ENCODE measurements around the gene IFT27. TPM values are rescaled to one million over a fixed set of nuclear protein-coding genes. Genes with fewer than 3 reads are reported as not detected.

Gene IFT27
- total RNA-seq, 2 experiments from 2014 or later = 14.9 to 21.6 TPM

- no peaks in the 10 kb centered on the region for H3K27me3 Mint-ChIP-seq
- H3K4me1 Mint-ChIP-seq = peaks cover 12% of the 10 kb centered on the region
- intact Hi-C loops (cut with DNase I, micrococcal nuclease) = no loop called here
- CTCF ChIA-PET = no interaction called here
- DNase-seq (no peak), ATAC-seq (no peak)
- no peaks in the 10 kb centered on the region for H3K36me3 Mint-ChIP-seq (ENCODE audit: low read depth)
- H3K27ac Mint-ChIP-seq = no peak overlapping the region
- H3K4me3 Mint-ChIP-seq = no peak overlapping the region
- no peaks in the 10 kb centered on the region for H3K9me3 Mint-ChIP-seq (ENCODE audit: low read depth)
- POLR2A ChIA-PET = no interaction called here
These were observed 4.4 kb downstream of the IFT27 start for GRCh38 chr22:36771356-36772063.

DNA sequence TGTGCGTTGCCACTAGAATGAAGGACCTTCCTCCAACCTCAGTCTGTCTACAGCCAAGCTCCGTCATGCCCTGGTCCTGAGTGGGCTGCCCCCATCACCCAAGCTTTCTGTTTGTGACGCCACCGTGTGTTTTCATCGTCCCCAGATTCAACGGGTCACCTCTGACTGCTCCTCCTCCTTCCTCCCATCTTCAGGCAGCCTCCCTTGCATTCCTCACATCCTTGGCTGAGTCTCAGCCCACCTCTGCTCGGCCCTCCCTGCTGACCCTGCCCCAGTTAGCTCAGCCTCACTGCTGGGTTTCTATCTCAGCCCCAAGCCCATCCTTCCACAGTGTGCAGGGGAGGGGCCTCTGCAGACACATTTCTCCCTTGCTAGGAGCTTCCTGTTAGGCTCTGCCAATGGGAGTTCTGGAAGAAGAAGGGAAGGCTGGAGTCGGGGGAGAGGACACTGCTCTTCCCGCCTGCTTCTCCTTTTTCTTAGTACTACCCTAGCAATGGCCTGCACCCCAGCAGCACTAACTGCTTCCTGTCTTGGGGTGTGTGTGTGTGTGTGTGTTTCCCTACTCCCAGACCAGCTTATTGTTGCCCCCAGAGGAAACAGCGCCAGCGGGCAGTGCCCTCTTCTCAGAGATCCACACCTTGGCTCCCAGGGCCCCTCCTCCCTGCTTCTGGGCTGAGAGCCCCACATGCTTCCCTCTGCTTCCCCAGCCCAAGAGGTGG is 5.2 kb downstream of the IFT27 start:
- CTCF ChIA-PET = interaction anchor here (0.9 kb wide), 1 partner anchor 16 kb away, joined by 3 read pairs; no protein-coding TSS in a partner anchor
- H3K4me1 Mint-ChIP-seq = peaks cover 10% of the 10 kb centered on the region
- DNase-seq = no peak

DNA sequence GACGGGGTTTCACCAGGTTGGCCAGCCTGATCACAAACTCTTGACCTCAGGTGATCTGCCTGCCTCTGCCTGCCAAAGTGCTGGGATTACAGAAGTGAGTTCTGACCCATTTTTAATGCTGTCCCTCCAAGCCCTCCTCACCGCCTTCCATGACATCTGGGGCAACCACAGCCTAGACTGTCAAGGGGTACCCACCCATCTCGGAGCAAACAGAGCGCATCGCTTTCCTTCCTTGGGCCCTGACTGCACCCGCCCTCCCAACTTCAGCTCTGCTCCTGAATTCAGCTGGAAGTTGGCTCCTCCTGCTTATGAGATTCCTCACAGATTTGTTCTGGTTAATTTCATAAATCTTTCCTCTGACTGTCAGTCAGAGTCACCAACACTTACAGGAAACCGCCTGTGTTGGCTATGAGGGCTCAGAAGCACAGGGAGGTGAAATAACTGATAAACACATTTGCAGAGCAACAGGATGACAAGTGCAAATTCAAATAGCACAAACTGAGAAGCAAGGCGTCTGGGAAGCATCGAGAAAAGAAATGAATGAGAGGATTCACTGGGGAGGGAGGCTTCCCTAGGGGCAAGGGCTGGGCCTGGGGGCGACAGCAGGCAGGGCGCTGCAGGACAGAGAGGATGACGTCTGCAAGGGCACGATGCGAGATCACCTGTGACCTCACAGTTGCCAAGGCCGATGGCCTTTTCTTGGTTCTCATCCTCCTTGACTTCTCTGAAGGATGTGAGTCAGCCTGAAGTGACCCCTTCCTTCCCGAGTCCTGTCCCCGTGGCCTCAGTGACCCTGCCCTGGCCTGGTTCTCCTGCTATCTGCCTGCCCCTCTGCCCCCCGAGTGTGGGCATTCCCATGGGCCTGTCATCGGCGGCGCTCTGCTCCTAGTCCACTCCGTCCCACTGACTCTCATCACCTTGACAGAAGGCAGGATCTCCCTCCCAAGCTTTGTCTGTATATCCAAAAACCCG is 6.1 kb downstream of the IFT27 start:
- Mint-ChIP-seq H3K36me3 (ENCODE audit: low read depth) (no peaks in the 10 kb centered on the region), H3K4me3 (no peak overlapping the region), H3K27me3 (no peaks in the 10 kb centered on the region), H3K9me3 (ENCODE audit: low read depth) (no peaks in the 10 kb centered on the region), H3K27ac (no peak overlapping the region), H3K4me1 (peaks cover 4% of the 10 kb centered on the region)
- CTCF ChIA-PET = interaction anchor here (0.9 kb wide), 1 partner anchor 17 kb away, joined by 3 read pairs; no protein-coding TSS in a partner anchor
- intact Hi-C loops (cut with DNase I, micrococcal nuclease) = no loop called here
- POLR2A ChIA-PET = no interaction called here
- no peak for ATAC-seq
- no peak for DNase-seq

More for the DNA sequence above, 5.2 kb downstream of the IFT27 start:
- intact Hi-C loops (cut with DNase I, micrococcal nuclease) = no loop called here
- H3K9me3 Mint-ChIP-seq (ENCODE audit: low read depth) = no peaks in the 10 kb centered on the region
- H3K4me3 Mint-ChIP-seq = no peak overlapping the region
- no peaks in the 10 kb centered on the region for H3K27me3 Mint-ChIP-seq
- no peaks in the 10 kb centered on the region for H3K36me3 Mint-ChIP-seq (ENCODE audit: low read depth)
- ATAC-seq = no peak
- no peak overlapping the region for H3K27ac Mint-ChIP-seq
- POLR2A ChIA-PET = no interaction called here

DNA sequence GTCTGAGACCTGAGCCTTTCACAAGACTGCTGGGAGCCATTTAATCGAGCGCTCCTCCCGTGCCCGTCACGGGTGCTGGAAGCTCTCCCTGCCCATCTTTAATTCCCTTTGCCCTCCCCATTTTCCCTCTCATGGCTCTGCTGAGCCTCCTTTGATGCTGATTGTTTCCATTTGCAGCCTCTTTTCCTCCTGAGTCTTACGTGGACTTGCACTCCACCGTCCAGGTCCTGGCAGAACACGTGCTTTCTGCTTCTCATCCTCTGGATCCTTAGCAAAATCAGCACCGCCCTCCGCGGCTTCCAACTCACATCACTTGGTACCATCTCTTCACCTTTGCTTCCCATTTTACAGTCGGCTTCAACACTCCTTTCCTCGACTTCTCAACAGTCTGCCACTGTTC is 7.3 kb downstream of the IFT27 start:
- no peak overlapping the region for H3K27ac Mint-ChIP-seq
- intact Hi-C loops (cut with DNase I, micrococcal nuclease) = no loop called here
- H3K9me3 Mint-ChIP-seq (ENCODE audit: low read depth) = no peaks in the 10 kb centered on the region
- ATAC-seq (no peak), DNase-seq (no peak)
- ChIA-PET CTCF (interaction anchor here (1.6 kb wide), 1 partner anchor 10 kb away, joined by 5 read pairs; no protein-coding TSS in a partner anchor), POLR2A (no interaction called here)
- H3K27me3 Mint-ChIP-seq = no peaks in the 10 kb centered on the region
- no peak overlapping the region for H3K4me3 Mint-ChIP-seq
- H3K4me1 Mint-ChIP-seq = no peaks in the 10 kb centered on the region
- H3K36me3 Mint-ChIP-seq (ENCODE audit: low read depth) = no peaks in the 10 kb centered on the region

GRCh38 chr22:36768141-36768540 is 7.8 kb downstream of the IFT27 start:
- no peaks in the 10 kb centered on the region for H3K27me3 Mint-ChIP-seq
- H3K36me3 Mint-ChIP-seq (ENCODE audit: low read depth) = no peaks in the 10 kb centered on the region
- ChIA-PET POLR2A (no interaction called here), CTCF (interaction anchor here (1.6 kb wide), 1 partner anchor 10 kb away, joined by 5 read pairs; no protein-coding TSS in a partner anchor)
- no peaks in the 10 kb centered on the region for H3K4me1 Mint-ChIP-seq
- H3K9me3 Mint-ChIP-seq (ENCODE audit: low read depth) = no peaks in the 10 kb centered on the region
- intact Hi-C loops (cut with DNase I, micrococcal nuclease) = no loop called here
- DNase-seq = no peak
- ATAC-seq = no peak
- no peak overlapping the region for H3K27ac Mint-ChIP-seq
- H3K4me3 Mint-ChIP-seq = no peak overlapping the region

- POLR2A ChIA-PET = no interaction called here
- Mint-ChIP-seq H3K27ac (no peak overlapping the region), H3K4me3 (no peak overlapping the region), H3K36me3 (ENCODE audit: low read depth) (peaks cover 1% of the 10 kb centered on the region), H3K27me3 (no peaks in the 10 kb centered on the region), H3K9me3 (ENCODE audit: low read depth) (no peaks in the 10 kb centered on the region), H3K4me1 (no peaks in the 10 kb centered on the region)
- CTCF ChIA-PET = interaction anchor here (1.6 kb wide), 1 partner anchor 9 kb away, joined by 5 read pairs; no protein-coding TSS in a partner anchor
- intact Hi-C loops (cut with DNase I, micrococcal nuclease) = no loop called here
- DNase-seq (no peak), ATAC-seq (no peak)
These were observed 8.7 kb downstream of the IFT27 start for GRCh38 chr22:36767035-36767775.

GRCh38 chr22:36765943-36766450 is 9.9 kb downstream of the IFT27 start:
- ChIA-PET POLR2A (interaction anchor here (0.6 to 1.3 kb wide), 2 partner anchors 10 to 196 kb away, joined by 4 to 5 read pairs; partner anchors contain the start of gene IFT27), CTCF (interaction anchor here (0.7 to 1.8 kb wide), 3 partner anchors 8 to 88 kb away, joined by 3 to 5 read pairs (median 4); no protein-coding TSS in a partner anchor)
- Mint-ChIP-seq H3K27ac (no peak overlapping the region), H3K36me3 (ENCODE audit: low read depth) (peaks cover 1% of the 10 kb centered on the region), H3K4me1 (no peaks in the 10 kb centered on the region), H3K9me3 (ENCODE audit: low read depth) (no peaks in the 10 kb centered on the region), H3K27me3 (no peaks in the 10 kb centered on the region), H3K4me3 (no peak overlapping the region)
- no peak for DNase-seq
- no peak for ATAC-seq
- intact Hi-C loops (cut with DNase I, micrococcal nuclease) = no loop called here

DNA sequence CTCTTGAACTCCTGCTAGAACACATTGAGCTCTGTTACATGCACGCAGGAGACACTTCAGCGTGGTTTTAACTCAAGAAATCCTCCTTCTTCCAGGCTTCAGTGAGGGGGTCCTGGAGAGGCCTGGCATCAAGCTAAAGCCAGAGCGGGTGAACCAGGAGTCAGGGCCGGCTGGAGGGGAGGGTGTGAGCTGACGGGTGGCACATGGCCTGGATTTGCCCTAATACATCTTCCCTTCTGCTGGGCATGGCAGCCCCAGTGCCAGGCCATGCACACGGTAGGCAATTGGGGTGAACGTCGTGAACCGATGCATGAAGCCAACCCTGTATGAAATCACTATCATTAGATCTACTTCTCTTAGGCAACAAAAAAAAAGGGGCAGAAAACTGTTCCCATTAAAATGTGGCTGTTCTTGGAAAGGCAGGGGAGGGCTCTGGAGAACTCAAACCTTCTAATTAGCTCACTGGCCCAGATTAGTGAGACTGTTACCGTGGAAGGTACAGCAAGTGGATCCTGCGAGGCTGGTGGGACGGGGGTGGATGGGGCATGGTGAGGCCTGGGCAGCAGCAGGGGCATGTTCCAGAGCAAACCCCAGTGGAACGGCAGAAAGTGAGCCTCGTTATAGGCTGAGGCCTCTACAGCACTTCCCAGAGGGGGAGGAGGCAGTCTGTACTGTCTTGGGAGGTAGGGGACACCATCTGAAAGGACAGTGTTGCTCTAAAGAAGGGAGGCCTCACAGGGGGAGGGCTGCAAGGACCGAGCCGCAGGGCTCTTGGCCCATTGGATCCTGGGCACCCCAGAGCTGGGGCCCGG is 10.6 kb downstream of the IFT27 start:
- no peak overlapping the region for H3K27ac Mint-ChIP-seq
- intact Hi-C loops (cut with DNase I, micrococcal nuclease) = no loop called here
- POLR2A ChIA-PET = interaction anchor here (0.6 to 1.3 kb wide), 2 partner anchors 10 to 195 kb away, joined by 4 to 5 read pairs; partner anchors contain the start of gene IFT27

GRCh38 chr22:36764641-36765040 is 11.3 kb downstream of the IFT27 start:
- Mint-ChIP-seq H3K27ac (no peak overlapping the region), H3K27me3 (no peaks in the 10 kb centered on the region), H3K9me3 (ENCODE audit: low read depth) (no peaks in the 10 kb centered on the region), H3K36me3 (ENCODE audit: low read depth) (peaks cover 1% of the 10 kb centered on the region), H3K4me3 (no peak overlapping the region), H3K4me1 (no peaks in the 10 kb centered on the region)
- POLR2A ChIA-PET = no interaction called here
- intact Hi-C loops (cut with DNase I, micrococcal nuclease) = no loop called here
- DNase-seq (no peak), ATAC-seq (no peak)
- CTCF ChIA-PET = interaction anchor here (0.7 to 1.1 kb wide), 3 partner anchors 9 to 66 kb away, joined by 3 read pairs; partner anchors contain the start of gene IFT27

More for the DNA sequence above, 10.6 kb downstream of the IFT27 start:
- H3K36me3 Mint-ChIP-seq (ENCODE audit: low read depth) = peaks cover 1% of the 10 kb centered on the region
- DNase-seq (no peak), ATAC-seq (no peak)
- no peaks in the 10 kb centered on the region for H3K9me3 Mint-ChIP-seq (ENCODE audit: low read depth)
- no peaks in the 10 kb centered on the region for H3K27me3 Mint-ChIP-seq
- H3K4me3 Mint-ChIP-seq = no peak overlapping the region
- H3K4me1 Mint-ChIP-seq = no peaks in the 10 kb centered on the region
- CTCF ChIA-PET = interaction anchor here (0.6 to 1.8 kb wide), 7 partner anchors 8 to 919 kb away, joined by 3 to 5 read pairs (median 3); partner anchors contain the start of gene IFT27

GRCh38 chr22:36764060-36764459 is 11.9 kb downstream of the IFT27 start:
- no peak overlapping the region for H3K27ac Mint-ChIP-seq
- no peak overlapping the region for H3K4me3 Mint-ChIP-seq
- ChIA-PET CTCF (interaction anchor here (1.1 kb wide), 2 partner anchors 9 to 12 kb away, joined by 3 read pairs; partner anchors contain the start of gene IFT27), POLR2A (no interaction called here)
- H3K4me1 Mint-ChIP-seq = no peaks in the 10 kb centered on the region
- DNase-seq (no peak), ATAC-seq (no peak)
- H3K9me3 Mint-ChIP-seq (ENCODE audit: low read depth) = no peaks in the 10 kb centered on the region
- H3K27me3 Mint-ChIP-seq = no peaks in the 10 kb centered on the region
- H3K36me3 Mint-ChIP-seq (ENCODE audit: low read depth) = peaks cover 1% of the 10 kb centered on the region
- intact Hi-C loops (cut with DNase I, micrococcal nuclease) = no loop called here
